B cell (primary cell): Measurements from ENCODE around the gene HOXD12. TPM values are rescaled to one million over a fixed set of nuclear protein-coding genes. Genes with fewer than 3 reads are reported as not detected.

Source experiments
- ATAC-seq: fragments of 200-7000 bp; cut with Tn5 transposase; one replicate; pipeline ENCODE4 v1.10.0; 2021; ENCODE audit warnings: low read depth, mild to moderate bottlenecking, moderate number of reproducible peaks, moderate library complexity
- CTCF ChIA-PET: fragments of 350-600 bp; sonication (Branson Sonifier 250); formaldehyde crosslinking; loops from one replicate; lab custom pipeline; 2021; ENCODE audit warnings: antibody characterized with exemption, inconsistent platforms; lab: Charles Lee
- POLR2A ChIA-PET: fragments of 350-600 bp; sonication (Branson Sonifier 250); formaldehyde crosslinking; loops from one replicate; lab custom pipeline; 2021; ENCODE audit warnings: antibody characterized with exemption; lab: Charles Lee
- DNase-seq: peaks from one replicate; pipeline ENCODE4 v3.0.0; 2013
- H2AFZ ChIP-seq: 2 replicates; pipeline ENCODE4 v1.6.1; 2012; ENCODE audit warnings: mild to moderate bottlenecking, low read depth, low read length; ENCODE audit not compliant: insufficient read depth, poor library complexity, severe bottlenecking
- H3K27ac ChIP-seq, 2 donors: 1 replicate in 1 of 2; 2 replicates in 1 of 2; pipeline ENCODE4 v1.5.1; 2012 to 2013; ENCODE audit warnings: low read length in 2 of 2, mild to moderate bottlenecking in 2 of 2, moderate library complexity in 1 of 2
- H3K27me3 ChIP-seq, 4 experiments: fragments of 200-600 bp in 1 of 4; sonication (generic) in 1 of 4; replicated peaks in 1 of 4; 1 replicate in 2 of 4; 2 replicates in 2 of 4; pipeline versions ENCODE4 v1.6.1 to v1.7.0; 2013 to 2016; ENCODE audit warnings: low read length in 3 of 4, mild to moderate bottlenecking in 2 of 4, mixed read lengths in 1 of 4, moderate library complexity in 1 of 4; ENCODE audit not compliant: insufficient read depth in 4 of 4, control insufficient read depth in 3 of 4; ENCODE audit errors: control extremely low read depth in 1 of 4
- H3K36me3 ChIP-seq, 2 experiments: replicated peaks in 1 of 2; 1 replicate in 1 of 2; 2 replicates in 1 of 2; pipeline versions ENCODE4 v1.6.1 to v1.7.1; 2013; ENCODE audit warnings: low read length in 1 of 2; ENCODE audit not compliant: insufficient read depth in 2 of 2, control insufficient read depth in 1 of 2; ENCODE audit errors: control extremely low read depth in 1 of 2, extremely low read depth in 1 of 2
- H3K4me1 ChIP-seq, 2 donors: fragments of 200-600 bp in 1 of 2; sonication (generic) in 1 of 2; 1 replicate in 1 of 2; 2 replicates in 1 of 2; pipeline versions ENCODE4 v1.5.1 to v1.6.1; 2013 to 2017; ENCODE audit warnings: low read length in 2 of 2; ENCODE audit not compliant: control insufficient read depth in 2 of 2, insufficient read depth in 2 of 2
- H3K4me2 ChIP-seq: replicated peaks from 2 replicates; pipeline ENCODE3; 2012; ENCODE audit warnings: mild to moderate bottlenecking, low read depth, low read length; ENCODE audit not compliant: poor library complexity, severe bottlenecking
- H3K4me3 ChIP-seq, 5 experiments: fragments of 200-600 bp in 1 of 5; sonication (generic) in 1 of 5; 1 replicate in 3 of 5; 2 replicates in 2 of 5; pipeline versions ENCODE4 v1.5.1 to v1.7.0; 2011 to 2016; ENCODE audit warnings: low read length in 4 of 5, mild to moderate bottlenecking in 4 of 5, low read depth in 2 of 5, control low read depth in 1 of 5, moderate library complexity in 1 of 5; ENCODE audit not compliant: insufficient read depth in 1 of 5; ENCODE audit errors: control extremely low read depth in 1 of 5, extremely low read depth in 1 of 5
- H3K79me2 ChIP-seq: fragments of 200-600 bp; sonication (generic); one replicate; pipeline ENCODE4 v1.6.0; 2016; ENCODE audit warnings: low read length; ENCODE audit not compliant: control insufficient read depth, insufficient read depth
- H3K9ac ChIP-seq: fragments of 200-600 bp; sonication (generic); 2 replicates; pipeline ENCODE4 v1.6.1; 2017; ENCODE audit warnings: mild to moderate bottlenecking, low read length, moderate library complexity
- H3K9me3 ChIP-seq, 3 donors: one replicate each; pipeline versions ENCODE4 v1.6.1 to v1.7.1; 2013; ENCODE audit warnings: low read length in 2 of 3; ENCODE audit not compliant: control insufficient read depth in 2 of 3, insufficient read depth in 1 of 3; ENCODE audit errors: control extremely low read depth in 1 of 3
- H4K20me1 ChIP-seq: 2 replicates; pipeline ENCODE4 v1.6.0; 2012; ENCODE audit warnings: mild to moderate bottlenecking, low read length; ENCODE audit not compliant: insufficient read depth, control insufficient read depth, poor library complexity, severe bottlenecking
- H3K27ac Mint-ChIP-seq: one replicate; pipeline ENCODE4 v1.8.0; 2021; ENCODE audit warnings: mixed read lengths
- H3K27me3 Mint-ChIP-seq: one replicate; pipeline ENCODE4 v1.8.0; 2021; ENCODE audit warnings: mixed read lengths
- H3K4me1 Mint-ChIP-seq: one replicate; pipeline ENCODE4 v1.8.0; 2021; ENCODE audit warnings: mixed read lengths
- H3K4me3 Mint-ChIP-seq: one replicate; pipeline ENCODE4 v1.8.0; 2021; ENCODE audit warnings: mixed read lengths
- H3K9me3 Mint-ChIP-seq: one replicate; pipeline ENCODE4 v1.8.0; 2022; ENCODE audit warnings: mixed read lengths; ENCODE audit not compliant: insufficient read depth
- EZH2 ChIP-seq: IDR thresholded peaks from 2 replicates; pipeline ENCODE4 v1.6.1; 2012; ENCODE audit warnings: borderline replicate concordance, low read depth, mild to moderate bottlenecking, moderate library complexity, low read length; ENCODE audit not compliant: insufficient read depth, poor library complexity, severe bottlenecking
- WGBS: methylation state at CpG from one replicate; pipeline ENCODE4 v1.1.5; 2013; ENCODE audit warnings: missing lambda C conversion rate; ENCODE audit not compliant: insufficient coverage; 5-methylcytosine and 5-hydroxymethylcytosine counted together
- intact Hi-C: fragments of 100-400 bp; cut with micrococcal nuclease; formaldehyde crosslinking; loops from one replicate; pipeline ENCODE4 v1.10.0; 2022
- polyA plus RNA-seq: library from polyadenylated mRNA; depleted of rRNA; stranded (reverse); fragments of >200 nt; gene quantifications from 2 replicates; pipeline ENCODE4 v1.2.3, GENCODE V29; 2012
- total RNA-seq, 2 donors: library from RNA; stranded (reverse); fragments of 120-200 nt in 1 of 2; gene quantifications; 1 replicate in 1 of 2; 2 replicates in 1 of 2; pipeline versions ENCODE4 v1.2.3 to v1.2.4, GENCODE V29; 2013 to 2022
- TF ChIP-seq, protein P1 (sequence below): fragments of 200-600 bp; IDR thresholded peaks from one replicate; pipeline ENCODE4 v1.8.0; 2022; ENCODE audit warnings: antibody characterized with exemption, mild to moderate bottlenecking

The HOXD12 gene
- total and polyA plus RNA-seq, 2 donors (not counting 1 experiment from before 2014, with no cell fraction given), result not detected

DNA sequence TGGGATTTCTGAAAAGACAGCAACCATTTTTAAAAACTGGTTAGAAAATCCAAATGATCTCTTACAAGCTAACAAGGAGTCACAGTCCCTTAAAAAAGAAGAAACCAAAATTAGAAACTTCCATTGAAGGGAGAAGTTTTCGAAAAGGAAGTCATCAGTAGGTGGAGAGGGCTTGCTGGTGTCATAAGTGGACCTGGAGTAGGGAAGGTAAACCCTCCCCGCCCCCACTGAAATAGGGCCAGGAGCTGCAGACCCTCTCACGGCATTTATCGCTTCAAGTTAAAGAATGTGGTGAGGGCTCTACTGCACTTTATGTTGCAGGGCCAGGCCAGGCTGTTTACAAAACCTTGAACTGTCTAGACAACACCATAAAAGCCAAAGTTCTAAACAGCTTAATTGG, 10.4 kb downstream of the HOXD12 start:
- peaks cover 0 to 90% (median 64%) of the 10 kb centered on the region in 4 experiments for H3K27me3 ChIP-seq
- peaks cover 79% of the 10 kb centered on the region for H3K27me3 Mint-ChIP-seq
- peaks cover 0 to 57% (median 0%) of the 10 kb centered on the region in 3 donors for H3K9me3 ChIP-seq
- H3K9ac ChIP-seq, result no peak overlapping the region
- H3K4me1 ChIP-seq, result peaks cover 3 to 26% of the 10 kb centered on the region in 2 donors
- no peak overlapping the region for H3K4me2 ChIP-seq
- TF ChIP-seq, protein P1, sequence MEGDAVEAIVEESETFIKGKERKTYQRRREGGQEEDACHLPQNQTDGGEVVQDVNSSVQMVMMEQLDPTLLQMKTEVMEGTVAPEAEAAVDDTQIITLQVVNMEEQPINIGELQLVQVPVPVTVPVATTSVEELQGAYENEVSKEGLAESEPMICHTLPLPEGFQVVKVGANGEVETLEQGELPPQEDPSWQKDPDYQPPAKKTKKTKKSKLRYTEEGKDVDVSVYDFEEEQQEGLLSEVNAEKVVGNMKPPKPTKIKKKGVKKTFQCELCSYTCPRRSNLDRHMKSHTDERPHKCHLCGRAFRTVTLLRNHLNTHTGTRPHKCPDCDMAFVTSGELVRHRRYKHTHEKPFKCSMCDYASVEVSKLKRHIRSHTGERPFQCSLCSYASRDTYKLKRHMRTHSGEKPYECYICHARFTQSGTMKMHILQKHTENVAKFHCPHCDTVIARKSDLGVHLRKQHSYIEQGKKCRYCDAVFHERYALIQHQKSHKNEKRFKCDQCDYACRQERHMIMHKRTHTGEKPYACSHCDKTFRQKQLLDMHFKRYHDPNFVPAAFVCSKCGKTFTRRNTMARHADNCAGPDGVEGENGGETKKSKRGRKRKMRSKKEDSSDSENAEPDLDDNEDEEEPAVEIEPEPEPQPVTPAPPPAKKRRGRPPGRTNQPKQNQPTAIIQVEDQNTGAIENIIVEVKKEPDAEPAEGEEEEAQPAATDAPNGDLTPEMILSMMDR, result no peak
- TF ChIP-seq EZH2, result no peak
- H3K27ac Mint-ChIP-seq, result no peak overlapping the region
- H3K4me1 Mint-ChIP-seq, result peaks cover 14% of the 10 kb centered on the region
- H3K4me3 Mint-ChIP-seq, result no peak overlapping the region
- ChIA-PET POLR2A (no interaction called here), CTCF (interaction anchor here (1.0 to 1.9 kb wide), 3 partner anchors 12 to 31 kb away, joined by 3 to 9 read pairs (median 3); no protein-coding TSS in a partner anchor)
- ATAC-seq, result no peak
- no peaks in the 10 kb centered on the region for H3K79me2 ChIP-seq
- intact Hi-C loops, result no loop called here
- no peaks in the 10 kb centered on the region for H4K20me1 ChIP-seq
- H3K9me3 Mint-ChIP-seq, result peaks cover 4% of the 10 kb centered on the region
- no peak for DNase-seq
- H2AFZ ChIP-seq, result no peak overlapping the region
- H3K36me3 ChIP-seq, result no peaks in the 10 kb centered on the region
- no CpG with 5 or more reads among the region's 4 CpGs for WGBS
- no peak overlapping the region for H3K4me3 ChIP-seq
- H3K27ac ChIP-seq, result no peak overlapping the region

DNA sequence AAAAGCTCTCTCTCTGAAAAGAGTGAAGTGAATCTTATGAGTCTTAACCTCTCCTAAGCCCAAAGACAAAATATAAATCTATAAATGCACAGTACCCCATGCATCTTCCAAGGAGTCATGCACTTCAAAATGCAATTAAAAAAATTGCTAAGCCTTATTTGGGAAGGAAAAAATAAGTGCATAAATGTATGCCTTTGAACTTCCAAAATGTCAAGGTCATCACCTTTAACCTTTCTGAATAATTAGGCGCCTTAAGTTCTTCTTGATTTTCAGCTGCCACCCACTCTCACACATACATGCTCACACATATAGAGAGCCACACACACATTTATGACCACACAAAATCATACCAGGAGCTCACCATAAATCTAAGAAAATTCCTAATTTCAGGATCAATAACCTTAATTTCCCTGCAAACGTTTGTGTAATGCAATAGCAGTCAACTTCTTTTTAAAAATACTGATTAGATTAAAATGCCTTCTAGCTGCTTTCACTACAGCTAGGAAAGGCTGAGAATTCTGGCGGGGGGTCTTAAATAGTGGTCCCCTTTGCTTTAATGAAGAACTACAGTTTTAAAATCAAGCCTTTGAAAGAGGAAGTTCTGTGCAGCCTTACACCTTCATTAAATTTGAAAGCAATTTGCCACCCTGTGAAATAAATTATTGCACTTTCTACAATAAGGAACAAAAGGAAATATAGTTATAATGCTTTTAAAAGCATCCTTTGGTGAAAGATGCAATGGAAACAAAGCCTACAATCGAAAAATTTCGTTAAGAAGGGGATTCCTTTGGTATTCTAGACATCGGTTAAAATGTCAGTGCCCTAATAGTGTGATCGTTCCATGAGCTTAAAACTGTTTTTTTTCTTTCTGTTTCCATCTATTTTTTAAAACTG, 11.1 kb downstream of the HOXD12 start:
- DNase-seq (no peak), ATAC-seq (no peak)
- Histone ChIP-seq H3K79me2 (no peaks in the 10 kb centered on the region), H3K27ac (no peak overlapping the region), H3K4me2 (no peak overlapping the region), H3K36me3 (no peaks in the 10 kb centered on the region), H3K4me1 (peaks cover 3 to 19% of the 10 kb centered on the region in 2 donors), H3K4me3 (no peak overlapping the region), H3K27me3 (peaks cover 0 to 86% (median 65%) of the 10 kb centered on the region in 4 experiments), H3K9ac (no peak overlapping the region), H2AFZ (no peak overlapping the region), H3K9me3 (peaks cover 0 to 51% (median 0%) of the 10 kb centered on the region in 3 donors), H4K20me1 (no peaks in the 10 kb centered on the region)
- Mint-ChIP-seq H3K4me1 (peaks cover 14% of the 10 kb centered on the region), H3K27me3 (peaks cover 76% of the 10 kb centered on the region), H3K9me3 (peaks cover 4% of the 10 kb centered on the region), H3K27ac (peak overlapping the region; percentile 2), H3K4me3 (no peak overlapping the region)
- TF ChIP-seq EZH2, result no peak
- TF ChIP-seq, protein P1, result no peak
- WGBS, result 29% methylated on average over 1 of the region's 7 CpGs
- ChIA-PET CTCF (interaction anchor here (0.8 to 1.9 kb wide), 6 partner anchors 8 to 444 kb away, joined by 3 to 9 read pairs (median 3); no protein-coding TSS in a partner anchor), POLR2A (no interaction called here)
- intact Hi-C loops, result no loop called here
